GM19023 (cell line): ENCODE measurements around the gene PIP4K2A.
A peak's percentile ranks its signal among the peaks of the same experiment; 100 is the strongest.

Experiments
- ATAC-seq: cut with Tn5 transposase; IDR thresholded peaks from one replicate; pipeline ENCODE4 v1.9.1; 2021; ENCODE audit warnings: mild to moderate bottlenecking, moderate library complexity; ENCODE audit not compliant: unreplicated experiment

PIP4K2A gene

DNA sequence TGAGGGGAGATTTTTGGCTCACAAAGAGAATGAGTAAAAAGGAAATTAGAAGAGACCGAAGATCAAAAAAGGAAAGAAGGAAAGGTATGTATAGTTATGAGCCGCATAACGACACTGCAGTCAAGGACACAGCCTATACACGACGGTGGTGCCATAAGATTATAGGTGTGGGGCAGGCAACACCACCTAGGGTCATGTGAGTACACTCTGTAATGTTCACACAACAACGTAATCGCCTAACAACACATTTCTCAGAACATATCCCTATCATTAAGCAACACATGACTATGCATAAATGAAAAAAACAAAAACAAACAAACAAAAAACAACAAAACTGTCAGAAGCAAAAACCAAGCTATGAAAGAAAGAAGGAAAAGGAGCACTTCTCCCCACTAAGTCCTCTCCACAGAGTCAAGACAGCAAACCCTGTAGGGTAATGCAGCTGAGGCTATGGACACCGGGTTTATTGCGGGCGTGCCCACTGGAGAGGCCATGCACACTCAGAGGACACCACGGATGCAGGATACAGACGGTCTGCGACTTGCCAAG is 45.1 kb downstream of the PIP4K2A start:
- no peak for ATAC-seq

GRCh38 chr10:22667093-22667480 is 47.3 kb downstream of the PIP4K2A start:
- ATAC-seq: no peak

GRCh38 chr10:22666287-22667092 is 47.9 kb downstream of the PIP4K2A start:
- peak; percentile 87 for ATAC-seq

GRCh38 chr10:22665329-22665728 is 49.0 kb downstream of the PIP4K2A start:
- no peak for ATAC-seq

DNA sequence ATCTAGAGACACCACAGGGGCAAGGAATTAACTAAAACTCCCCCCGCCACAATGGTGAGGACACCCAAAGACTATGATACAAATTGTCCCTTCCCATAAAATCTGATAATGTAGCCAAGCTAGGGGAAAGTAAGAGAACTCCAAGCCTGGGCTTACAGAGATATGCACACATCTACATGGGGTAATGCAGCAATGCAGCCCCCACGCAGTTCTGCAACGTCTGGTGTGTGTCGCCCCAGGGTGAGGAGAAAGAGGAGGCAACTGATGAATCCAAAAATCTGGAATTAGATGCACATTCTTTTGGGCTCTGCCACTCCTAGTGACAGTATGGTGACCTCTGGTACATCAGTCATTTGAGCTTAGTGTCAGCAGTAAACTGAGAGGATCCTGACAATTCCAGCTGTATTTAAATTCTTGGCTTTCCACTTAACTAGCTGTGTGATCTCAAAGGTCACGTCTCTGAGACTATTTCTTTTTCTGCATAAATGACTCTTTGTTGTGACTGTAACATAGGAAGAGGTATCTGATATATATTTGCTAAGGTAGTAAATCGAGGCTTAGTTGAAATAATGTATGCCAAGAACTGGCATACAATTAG is 51.5 kb downstream of the PIP4K2A start:
- no peak for ATAC-seq

- ATAC-seq: no peak
Measured at GRCh38 chr10:22659866-22660265, 54.5 kb downstream of the PIP4K2A start.

DNA sequence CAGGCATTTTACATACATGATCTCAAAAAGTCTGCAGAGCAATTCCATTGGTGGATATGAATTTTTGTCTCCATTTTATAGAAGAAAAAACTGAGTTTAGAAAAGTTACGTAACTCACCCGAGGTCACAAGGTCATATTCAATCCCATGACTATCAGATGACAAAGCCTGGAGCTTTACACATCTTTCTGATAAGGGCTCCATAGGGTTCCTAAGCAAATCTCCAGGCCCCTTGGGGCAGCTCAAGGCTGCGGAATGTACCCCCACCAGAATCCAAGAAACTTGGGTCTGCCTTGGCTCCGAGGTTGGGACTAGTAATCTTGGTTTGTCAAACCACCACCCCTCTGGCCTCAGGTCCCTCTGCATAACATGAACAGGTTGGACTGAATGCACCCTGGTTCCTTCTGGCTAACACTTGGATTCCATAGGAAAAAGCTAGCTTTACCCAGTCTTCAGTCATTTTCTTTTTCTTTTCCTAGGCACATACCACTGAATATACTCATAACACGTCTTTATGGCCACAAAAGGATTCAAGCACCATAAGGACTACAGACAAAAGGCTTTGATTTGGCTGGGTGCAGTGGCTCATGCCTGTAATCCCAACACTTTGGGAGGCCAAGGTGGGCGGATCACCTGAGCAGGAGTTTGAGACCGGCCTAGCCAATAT is 55.5 kb downstream of the PIP4K2A start:
- ATAC-seq: no peak

- no peak for ATAC-seq
Measured at GRCh38 chr10:22657566-22658225, 56.7 kb downstream of the PIP4K2A start.

DNA sequence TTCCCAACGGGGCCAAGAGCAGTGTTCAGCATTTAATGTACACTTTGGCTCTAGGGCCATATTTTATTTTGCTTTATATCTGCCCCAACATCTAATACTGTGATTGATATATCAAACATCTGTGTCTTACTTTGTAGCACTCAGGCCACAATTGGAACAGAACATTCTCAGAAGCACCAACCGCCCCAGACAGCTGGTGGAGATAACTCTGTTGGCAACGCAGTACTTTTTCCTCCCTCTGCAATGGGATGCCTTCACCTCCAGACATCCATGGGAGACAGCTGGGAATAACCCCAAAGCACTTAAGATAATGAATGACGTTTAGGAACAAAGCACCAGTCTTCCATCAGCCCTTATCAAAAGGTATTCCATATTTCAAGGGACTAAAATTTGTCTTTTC is 57.4 kb downstream of the PIP4K2A start:
- no peak for ATAC-seq

- no peak for ATAC-seq
Measured at GRCh38 chr10:22656036-22656435, 58.3 kb downstream of the PIP4K2A start.

DNA sequence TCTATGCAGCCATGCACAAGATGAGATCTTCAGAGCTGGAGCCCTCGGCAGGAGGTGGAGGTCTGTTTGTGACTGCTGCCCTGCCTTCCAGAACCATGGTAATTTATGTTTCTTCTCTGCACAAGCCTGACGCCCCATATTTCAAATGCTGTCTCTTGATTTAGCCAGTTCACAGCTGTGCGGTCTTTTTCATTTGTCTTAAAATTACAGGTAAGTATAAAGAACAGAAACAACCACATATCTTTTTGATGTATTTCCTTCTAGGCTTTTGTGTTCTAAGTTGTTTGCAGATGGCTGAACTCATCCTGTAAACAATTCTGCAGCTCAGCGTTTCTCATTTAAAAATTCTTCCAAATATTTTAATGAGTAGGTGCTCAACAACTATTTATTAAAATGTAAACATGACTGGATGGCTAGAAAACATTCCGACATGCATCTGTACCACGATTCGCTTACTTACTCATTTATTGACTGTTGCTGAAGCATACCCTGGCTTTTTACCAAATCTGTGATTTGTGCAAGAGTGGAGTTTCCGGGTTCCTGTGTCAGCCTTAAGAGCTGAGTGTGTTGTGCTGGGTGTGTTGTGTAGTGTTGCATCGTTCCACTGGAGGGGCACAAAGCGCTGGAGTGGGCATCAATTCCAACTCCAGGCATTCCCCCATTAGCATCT is 58.9 kb downstream of the PIP4K2A start:
- ATAC-seq: no peak

GRCh38 chr10:22652988-22653481 is 61.3 kb downstream of the PIP4K2A start:
- no peak for ATAC-seq

GRCh38 chr10:22651276-22651980 is 63.0 kb downstream of the PIP4K2A start:
- no peak for ATAC-seq

DNA sequence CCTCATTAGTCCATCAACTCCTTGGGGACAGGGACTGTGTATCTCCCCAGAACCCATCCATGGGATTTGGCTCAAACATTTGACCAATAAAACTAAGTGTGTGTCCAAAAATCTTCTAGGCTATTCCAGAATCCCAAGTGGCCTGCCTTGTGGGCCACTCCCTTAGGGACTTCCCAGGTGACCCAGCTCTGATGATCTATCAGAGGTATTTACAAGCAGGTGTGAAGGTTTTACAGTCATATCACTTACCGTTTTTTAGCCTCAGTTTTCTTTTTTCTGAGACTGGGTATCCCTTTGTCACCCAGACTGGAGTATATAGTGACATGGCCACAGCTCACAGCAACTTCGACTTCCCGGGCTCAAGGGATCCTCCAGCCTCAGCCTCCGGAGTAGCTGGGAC is 64.4 kb downstream of the PIP4K2A start:
- no peak for ATAC-seq

GRCh38 chr10:22649390-22649841 is 65.0 kb downstream of the PIP4K2A start:
- peak; percentile 36 for ATAC-seq

GRCh38 chr10:22648547-22648961 is 65.8 kb downstream of the PIP4K2A start:
- ATAC-seq: no peak

DNA sequence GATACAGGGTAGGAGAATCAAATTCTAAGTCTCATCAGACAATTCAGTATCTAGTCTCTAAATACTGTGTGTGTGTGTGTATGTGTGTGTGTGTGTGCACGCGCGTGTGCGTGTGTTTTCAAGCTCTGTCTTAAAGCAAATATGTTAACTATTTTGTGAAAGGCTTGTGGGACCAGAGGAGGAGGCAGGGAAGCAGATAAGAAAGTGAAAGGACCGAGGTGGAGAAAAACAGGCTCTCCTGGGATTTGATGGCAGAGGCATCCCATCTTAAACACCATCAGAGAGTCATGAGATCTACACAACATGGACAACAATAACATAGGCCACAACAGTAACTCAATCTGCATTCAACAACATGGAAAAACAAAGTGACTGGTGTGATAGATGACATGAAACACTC is 67.1 kb downstream of the PIP4K2A start:
- no peak for ATAC-seq

DNA sequence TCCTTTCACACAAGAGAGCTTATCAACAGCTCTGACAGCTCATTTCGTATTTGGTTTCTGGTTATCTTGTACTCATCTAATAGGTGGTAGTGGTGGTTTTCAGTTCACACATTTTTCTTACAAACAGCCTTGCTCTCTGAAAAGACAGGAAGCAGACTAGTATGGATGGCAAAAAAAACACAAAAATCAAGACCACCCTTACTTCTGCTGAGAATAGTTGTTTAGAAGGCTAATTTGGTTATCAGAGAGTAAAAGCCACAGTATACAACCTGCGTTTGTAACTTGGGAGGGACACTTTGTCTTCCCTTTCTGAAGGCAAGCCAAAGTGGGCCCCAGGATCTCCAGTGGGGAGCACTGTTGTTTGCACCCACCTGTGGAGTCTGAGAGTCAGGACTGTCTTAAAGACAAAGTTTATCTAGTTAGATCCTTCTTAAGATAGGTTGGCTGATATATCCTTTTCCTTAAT is 68.0 kb downstream of the PIP4K2A start:
- ATAC-seq: no peak

GRCh38 chr10:22644222-22644621 is 70.2 kb downstream of the PIP4K2A start:
- no peak for ATAC-seq

- no peak for ATAC-seq
Measured at GRCh38 chr10:22643775-22644174, 70.6 kb downstream of the PIP4K2A start.
